Tibial nerve (tissue), 4 donors: ENCODE data around the gene RBBP8. TPM values are rescaled to one million over a fixed set of nuclear protein-coding genes. Genes with fewer than 3 reads are reported as not detected.

Experiments used
- DNase-seq, 2 donors: peaks; one replicate each; pipeline ENCODE4 v3.0.0-alpha.2; 2019; ENCODE audit warnings: low spot score in 2 of 2
- H3K27ac ChIP-seq, 4 donors: fragments of 200-600 bp; sonication (generic) in 3 of 4; one replicate each; pipeline ENCODE4 v1.5.1; 2017 to 2019; ENCODE audit warnings: mild to moderate bottlenecking in 1 of 4
- H3K27me3 ChIP-seq, 2 donors: fragments of 200-600 bp; sonication (generic) in 1 of 2; one replicate each; pipeline versions ENCODE4 v1.5.1 to v1.6.0; 2017 to 2019
- H3K36me3 ChIP-seq, 3 donors: fragments of 200-600 bp; sonication (generic); one replicate each; pipeline ENCODE4 v1.5.1; 2018 to 2019
- H3K4me1 ChIP-seq, 4 donors: fragments of 200-600 bp; sonication (generic) in 3 of 4; one replicate each; pipeline ENCODE4 v1.5.1; 2017 to 2019
- H3K4me3 ChIP-seq, 4 donors: fragments of 200-600 bp; sonication (generic) in 3 of 4; one replicate each; pipeline ENCODE4 v1.5.1; 2017 to 2019; ENCODE audit warnings: mild to moderate bottlenecking in 1 of 4, moderate library complexity in 1 of 4
- H3K9me3 ChIP-seq, 4 donors: fragments of 200-600 bp; sonication (generic) in 3 of 4; one replicate each; pipeline ENCODE4 v1.5.1; 2017 to 2019
- EP300 ChIP-seq, 2 donors: sonication (generic); formaldehyde crosslinking; IDR thresholded peaks; one replicate each; pipeline ENCODE4 v1.6.1; 2017; ENCODE audit warnings: antibody characterized with exemption in 2 of 2, mild to moderate bottlenecking in 1 of 2
- POLR2A ChIP-seq, 2 donors: fragments of 450-650 bp; IDR thresholded peaks; one replicate each; pipeline ENCODE4 v1.6.1; 2017; ENCODE audit warnings: antibody characterized with exemption in 2 of 2, mild to moderate bottlenecking in 2 of 2, moderate library complexity in 2 of 2
- WGBS, 2 donors: methylation state at CpG; one replicate each; pipeline ENCODE4 v1.1.5; 2018; 5-methylcytosine and 5-hydroxymethylcytosine counted together
- total RNA-seq, 4 donors: library from RNA; depleted of rRNA; stranded (reverse); fragments of >200 nt; gene quantifications; one replicate each; pipeline ENCODE4 v1.1.0, GENCODE V29; 2016
- TF ChIP-seq, protein P1 (sequence below), 5 experiments: fragments of 200-600 bp in 3 of 5; fragments of 450-650 bp in 2 of 5; sonication (generic) in 3 of 5; IDR thresholded peaks; one replicate each; pipeline ENCODE4 v1.5.1; 2016 to 2019; ENCODE audit warnings: antibody characterized with exemption in 5 of 5, mild to moderate bottlenecking in 3 of 5, moderate library complexity in 2 of 5

RBBP8 gene
- total RNA-seq, 4 donors from 2014 or later: 8.3 to 43.8 (median 13.5) TPM

DNA sequence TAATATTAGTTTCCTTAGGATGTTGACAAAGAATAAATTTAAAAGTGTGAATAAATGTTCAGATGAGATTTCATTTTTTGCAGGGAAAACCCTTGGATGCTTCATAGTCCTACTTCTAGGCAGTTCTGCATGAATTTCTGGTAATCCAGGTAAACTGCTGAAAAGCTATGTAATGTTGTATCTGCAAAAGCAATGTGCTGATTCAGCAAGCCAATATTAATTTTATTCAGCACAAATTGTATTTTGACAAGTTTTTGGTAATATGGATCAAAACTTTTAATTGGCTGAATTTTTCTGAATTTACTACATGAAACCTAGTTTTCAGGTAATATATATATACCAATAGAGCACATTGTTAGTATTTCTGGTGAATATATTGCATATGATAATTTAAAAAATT lies 17.8 kb upstream of the RBBP8 start:
- Histone ChIP-seq H3K9me3 (no peaks in the 10 kb centered on the region), H3K4me3 (no peak overlapping the region), H3K36me3 (no peaks in the 10 kb centered on the region), H3K27me3 (no peaks in the 10 kb centered on the region), H3K4me1 (no peaks in the 10 kb centered on the region), H3K27ac (no peak overlapping the region)
- no peak for DNase-seq
- TF ChIP-seq EP300 (IDR thresholded peaks at IDR 0.05): no peak
- no peak for TF ChIP-seq POLR2A (IDR thresholded peaks at IDR 0.05)
- TF ChIP-seq, protein P1, sequence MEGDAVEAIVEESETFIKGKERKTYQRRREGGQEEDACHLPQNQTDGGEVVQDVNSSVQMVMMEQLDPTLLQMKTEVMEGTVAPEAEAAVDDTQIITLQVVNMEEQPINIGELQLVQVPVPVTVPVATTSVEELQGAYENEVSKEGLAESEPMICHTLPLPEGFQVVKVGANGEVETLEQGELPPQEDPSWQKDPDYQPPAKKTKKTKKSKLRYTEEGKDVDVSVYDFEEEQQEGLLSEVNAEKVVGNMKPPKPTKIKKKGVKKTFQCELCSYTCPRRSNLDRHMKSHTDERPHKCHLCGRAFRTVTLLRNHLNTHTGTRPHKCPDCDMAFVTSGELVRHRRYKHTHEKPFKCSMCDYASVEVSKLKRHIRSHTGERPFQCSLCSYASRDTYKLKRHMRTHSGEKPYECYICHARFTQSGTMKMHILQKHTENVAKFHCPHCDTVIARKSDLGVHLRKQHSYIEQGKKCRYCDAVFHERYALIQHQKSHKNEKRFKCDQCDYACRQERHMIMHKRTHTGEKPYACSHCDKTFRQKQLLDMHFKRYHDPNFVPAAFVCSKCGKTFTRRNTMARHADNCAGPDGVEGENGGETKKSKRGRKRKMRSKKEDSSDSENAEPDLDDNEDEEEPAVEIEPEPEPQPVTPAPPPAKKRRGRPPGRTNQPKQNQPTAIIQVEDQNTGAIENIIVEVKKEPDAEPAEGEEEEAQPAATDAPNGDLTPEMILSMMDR (IDR thresholded peaks at IDR 0.05): no peak

DNA sequence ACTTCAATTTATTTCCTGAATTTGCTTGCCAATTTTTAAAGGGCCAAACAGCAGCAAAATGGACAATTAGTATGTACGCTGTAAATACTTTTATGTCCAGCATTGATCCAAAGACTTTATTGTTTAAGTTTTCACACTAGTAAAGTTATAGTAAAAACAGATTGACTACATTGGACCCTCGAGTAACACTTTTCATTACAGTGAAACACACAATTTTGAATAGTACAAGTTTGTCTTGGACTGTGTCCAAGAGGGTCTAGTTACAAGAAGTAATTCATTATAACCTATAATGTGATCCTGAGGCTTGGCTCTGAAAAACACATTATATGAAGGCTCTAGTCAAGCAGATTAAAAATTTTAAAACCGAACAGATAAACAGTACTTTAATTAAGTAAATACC lies 11.4 kb upstream of the RBBP8 start:
- H3K9me3 ChIP-seq: no peaks in the 10 kb centered on the region

DNA sequence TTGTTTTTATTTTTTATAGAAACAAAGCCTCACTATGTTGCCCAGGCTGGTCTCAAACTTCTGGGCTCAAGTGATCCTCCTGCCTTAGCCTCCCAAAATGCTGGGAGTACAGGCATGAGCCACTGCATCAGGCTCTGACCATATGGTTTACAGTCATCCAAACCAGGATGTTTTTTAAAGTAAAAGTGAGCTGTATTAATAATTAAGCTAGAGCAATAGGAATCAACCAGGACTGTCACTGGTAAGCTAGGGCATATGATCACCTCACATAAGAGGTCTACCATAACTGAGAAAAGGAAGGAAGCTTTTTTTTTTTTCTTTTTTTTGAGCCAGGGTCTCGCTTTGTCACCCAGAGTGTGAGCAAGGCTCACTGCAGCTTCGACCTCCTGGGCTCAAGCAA lies 8.5 kb upstream of the RBBP8 start:
- Histone ChIP-seq H3K4me1 (no peaks in the 10 kb centered on the region), H3K9me3 (no peaks in the 10 kb centered on the region), H3K27ac (no peak overlapping the region), H3K36me3 (no peaks in the 10 kb centered on the region), H3K27me3 (no peaks in the 10 kb centered on the region), H3K4me3 (no peak overlapping the region)
- no peak for TF ChIP-seq EP300 (IDR thresholded peaks at IDR 0.05)
- TF ChIP-seq POLR2A (IDR thresholded peaks at IDR 0.05): no peak
- TF ChIP-seq, protein P1 (IDR thresholded peaks at IDR 0.05): no peak
- WGBS, 2 donors: 91 to 100% methylated on average over 2 of the region's 2 CpGs
- no peak for DNase-seq

More for the DNA sequence above, 11.4 kb upstream of the RBBP8 start:
- no peak for DNase-seq
- Histone ChIP-seq H3K27me3 (no peaks in the 10 kb centered on the region), H3K36me3 (no peaks in the 10 kb centered on the region), H3K27ac (no peak overlapping the region), H3K4me1 (no peaks in the 10 kb centered on the region), H3K4me3 (no peak overlapping the region)
- TF ChIP-seq, protein P1 (IDR thresholded peaks at IDR 0.05): no peak
- no peak for TF ChIP-seq POLR2A (IDR thresholded peaks at IDR 0.05)
- 31 to 35% methylated on average over 3 of the region's 3 CpGs for WGBS, 2 donors

DNA sequence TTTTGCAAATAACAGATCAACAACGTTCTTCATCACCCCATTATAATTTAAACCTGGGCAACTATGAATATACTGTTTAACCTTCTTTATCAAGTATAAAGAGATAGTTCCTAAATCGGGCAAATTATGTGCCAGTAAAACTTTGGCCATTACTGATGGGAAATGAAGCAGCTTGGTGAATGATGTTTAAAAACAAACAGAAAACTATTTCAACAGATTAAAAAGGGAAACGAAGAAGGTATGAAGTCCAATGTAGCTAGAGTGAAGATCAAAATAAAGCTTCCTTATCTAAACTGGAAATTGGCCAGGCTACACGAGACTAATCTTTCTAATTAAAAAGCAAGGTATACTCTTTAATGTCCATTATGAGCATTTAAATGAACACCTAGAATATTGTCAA lies 6.7 kb upstream of the RBBP8 start:
- Histone ChIP-seq H3K4me3 (no peak overlapping the region), H3K27me3 (no peaks in the 10 kb centered on the region), H3K4me1 (no peaks in the 10 kb centered on the region), H3K36me3 (no peaks in the 10 kb centered on the region), H3K9me3 (no peaks in the 10 kb centered on the region), H3K27ac (no peak overlapping the region)
- 76 to 84% methylated on average over 4 of the region's 4 CpGs for WGBS, 2 donors
- TF ChIP-seq POLR2A (IDR thresholded peaks at IDR 0.05) (no peak), EP300 (IDR thresholded peaks at IDR 0.05) (no peak)
- TF ChIP-seq, protein P1 (IDR thresholded peaks at IDR 0.05): no peak
- DNase-seq: no peak

DNA sequence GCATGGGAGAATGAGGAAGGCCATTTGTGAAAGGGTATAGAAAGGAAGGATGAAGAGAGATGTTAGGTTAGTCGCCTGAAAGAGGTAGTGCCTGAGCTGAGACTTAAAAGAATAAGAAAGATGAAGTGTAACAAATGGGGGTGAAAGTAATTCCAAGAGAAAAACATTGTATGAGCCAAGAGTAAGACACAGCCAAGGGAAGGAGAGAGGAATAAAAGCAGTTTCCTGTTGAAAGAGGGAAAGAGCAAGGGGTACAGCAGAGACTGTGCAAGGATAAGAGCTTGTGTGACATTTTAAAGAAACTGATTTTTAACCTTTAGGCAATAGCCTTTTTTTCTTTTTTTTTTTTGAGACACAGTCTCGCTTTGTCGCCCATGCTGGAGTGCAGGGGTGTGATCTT lies 4.8 kb upstream of the RBBP8 start:
- Histone ChIP-seq H3K27ac (no peak overlapping the region), H3K9me3 (no peaks in the 10 kb centered on the region), H3K4me3 (no peak overlapping the region), H3K27me3 (no peaks in the 10 kb centered on the region), H3K36me3 (no peaks in the 10 kb centered on the region), H3K4me1 (no peaks in the 10 kb centered on the region)
- no peak for TF ChIP-seq POLR2A (IDR thresholded peaks at IDR 0.05)
- no peak for TF ChIP-seq EP300 (IDR thresholded peaks at IDR 0.05)
- TF ChIP-seq, protein P1 (IDR thresholded peaks at IDR 0.05): no peak
- no peak for DNase-seq
- 89 to 94% methylated on average over 3 of the region's 3 CpGs for WGBS, 2 donors
